H1 (cell line): ENCODE results near the gene SMYD5.

Source experiments
- FOSL1 ChIP-seq: IDR thresholded peaks from 2 replicates; pipeline ENCODE4 v1.6.1; 2011; ENCODE audit warnings: mild to moderate bottlenecking, low read depth, low read length, moderate library complexity; ENCODE audit not compliant: insufficient read depth
- SUZ12 ChIP-seq: fragments of 200-600 bp; sonication (generic); IDR thresholded peaks from 2 replicates; pipeline ENCODE4 v1.6.1; 2012; ENCODE audit warnings: mild to moderate bottlenecking, inconsistent platforms, low read length, moderate library complexity, mixed read lengths
- TF ChIP-seq, protein P1 (sequence below), 3 experiments: IDR thresholded peaks; 1 replicate in 2 of 3; 2 replicates in 1 of 3; pipeline versions ENCODE4 v1.5.1 to v1.6.1; 2011; ENCODE audit warnings: low read length in 3 of 3, mild to moderate bottlenecking in 3 of 3, inconsistent platforms in 2 of 3, low read depth in 1 of 3, moderate library complexity in 1 of 3; ENCODE audit not compliant: insufficient read depth in 1 of 3; ENCODE audit errors: control extremely low read depth in 1 of 3

DNA sequence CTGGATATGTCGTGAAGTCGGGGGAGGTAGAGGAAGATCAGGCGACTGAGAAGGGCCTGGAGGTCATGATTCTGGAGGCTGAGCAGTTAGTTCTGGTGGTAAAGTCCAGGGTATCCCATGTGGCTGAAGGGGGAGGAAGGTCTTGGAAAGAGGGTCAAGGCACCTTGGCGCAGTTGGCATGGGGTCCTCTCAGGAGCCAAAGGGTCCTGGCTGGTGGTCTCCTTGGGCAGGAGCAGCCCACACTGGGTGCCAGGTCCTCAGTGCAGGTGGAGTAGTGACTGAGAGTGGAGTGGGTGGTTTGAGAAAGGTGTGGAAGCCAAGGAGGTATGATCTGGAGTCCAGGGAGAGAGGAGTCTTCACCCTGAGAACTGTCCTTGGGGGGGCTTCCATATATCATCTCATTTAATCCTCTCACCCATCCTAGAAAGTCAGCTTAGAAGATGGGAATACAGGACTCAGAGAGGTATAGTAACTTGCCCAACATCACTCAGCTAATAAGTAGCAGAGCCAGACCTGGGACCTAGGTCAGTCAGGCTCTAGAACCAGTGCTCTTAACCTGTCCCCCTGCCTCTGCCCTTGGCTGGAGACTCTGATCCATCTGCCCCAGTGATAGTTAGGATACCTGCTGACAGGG, 45.8 kb downstream of the SMYD5 start:
- TF ChIP-seq FOSL1 (no peak), SUZ12 (no peak)
- TF ChIP-seq, protein P1, sequence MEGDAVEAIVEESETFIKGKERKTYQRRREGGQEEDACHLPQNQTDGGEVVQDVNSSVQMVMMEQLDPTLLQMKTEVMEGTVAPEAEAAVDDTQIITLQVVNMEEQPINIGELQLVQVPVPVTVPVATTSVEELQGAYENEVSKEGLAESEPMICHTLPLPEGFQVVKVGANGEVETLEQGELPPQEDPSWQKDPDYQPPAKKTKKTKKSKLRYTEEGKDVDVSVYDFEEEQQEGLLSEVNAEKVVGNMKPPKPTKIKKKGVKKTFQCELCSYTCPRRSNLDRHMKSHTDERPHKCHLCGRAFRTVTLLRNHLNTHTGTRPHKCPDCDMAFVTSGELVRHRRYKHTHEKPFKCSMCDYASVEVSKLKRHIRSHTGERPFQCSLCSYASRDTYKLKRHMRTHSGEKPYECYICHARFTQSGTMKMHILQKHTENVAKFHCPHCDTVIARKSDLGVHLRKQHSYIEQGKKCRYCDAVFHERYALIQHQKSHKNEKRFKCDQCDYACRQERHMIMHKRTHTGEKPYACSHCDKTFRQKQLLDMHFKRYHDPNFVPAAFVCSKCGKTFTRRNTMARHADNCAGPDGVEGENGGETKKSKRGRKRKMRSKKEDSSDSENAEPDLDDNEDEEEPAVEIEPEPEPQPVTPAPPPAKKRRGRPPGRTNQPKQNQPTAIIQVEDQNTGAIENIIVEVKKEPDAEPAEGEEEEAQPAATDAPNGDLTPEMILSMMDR (IDR thresholded peaks at IDR 0.05; ENCODE audit: control extremely low read depth in 1 of 3, insufficient read depth in 1 of 3, low read depth in 1 of 3, low read length in 3 of 3), result no peak
